ENCODE data around the gene LIFR. TPM values are rescaled to one million over a fixed set of nuclear protein-coding genes. Genes with fewer than 3 reads are reported as not detected.
"Not testable (repeated sequence)": the region's sequence is repeated elsewhere in the genome, so short reads cannot be mapped to it uniquely, and the experiment has no call there.

LIFR gene
- total and polyA plus RNA-seq, 2 experiments from 2014 or later: 20.7 to 35.6 TPM

DNA sequence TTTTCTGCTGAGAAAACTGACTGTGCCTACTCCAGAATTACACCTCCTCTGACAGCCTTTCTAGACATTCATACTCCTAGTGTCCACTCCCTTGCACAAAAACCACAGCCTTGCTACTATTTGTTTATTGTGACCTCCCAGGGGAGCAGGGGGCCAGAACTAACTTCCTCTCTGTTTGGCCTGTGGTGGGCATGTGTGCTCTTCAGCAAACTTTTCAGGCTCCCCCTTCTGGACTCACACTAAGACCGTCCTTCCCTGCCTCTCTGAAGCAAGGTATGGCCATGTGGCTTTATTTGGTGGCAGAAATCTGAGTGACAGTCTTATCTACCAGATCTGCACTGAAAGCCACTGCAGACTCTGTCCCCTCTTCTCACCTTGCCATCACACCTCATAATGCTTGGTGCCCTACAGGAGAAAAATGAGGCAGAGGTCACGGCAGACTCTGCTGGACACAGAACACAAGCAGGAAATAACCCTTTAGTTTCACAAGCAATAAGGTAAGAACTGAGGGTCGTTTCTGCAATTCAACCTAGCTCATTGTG is 28.2 kb downstream of the LIFR start:
- H3K27ac ChIP-seq: peak overlapping the region; percentile 40
- TF ChIP-seq, protein P1, sequence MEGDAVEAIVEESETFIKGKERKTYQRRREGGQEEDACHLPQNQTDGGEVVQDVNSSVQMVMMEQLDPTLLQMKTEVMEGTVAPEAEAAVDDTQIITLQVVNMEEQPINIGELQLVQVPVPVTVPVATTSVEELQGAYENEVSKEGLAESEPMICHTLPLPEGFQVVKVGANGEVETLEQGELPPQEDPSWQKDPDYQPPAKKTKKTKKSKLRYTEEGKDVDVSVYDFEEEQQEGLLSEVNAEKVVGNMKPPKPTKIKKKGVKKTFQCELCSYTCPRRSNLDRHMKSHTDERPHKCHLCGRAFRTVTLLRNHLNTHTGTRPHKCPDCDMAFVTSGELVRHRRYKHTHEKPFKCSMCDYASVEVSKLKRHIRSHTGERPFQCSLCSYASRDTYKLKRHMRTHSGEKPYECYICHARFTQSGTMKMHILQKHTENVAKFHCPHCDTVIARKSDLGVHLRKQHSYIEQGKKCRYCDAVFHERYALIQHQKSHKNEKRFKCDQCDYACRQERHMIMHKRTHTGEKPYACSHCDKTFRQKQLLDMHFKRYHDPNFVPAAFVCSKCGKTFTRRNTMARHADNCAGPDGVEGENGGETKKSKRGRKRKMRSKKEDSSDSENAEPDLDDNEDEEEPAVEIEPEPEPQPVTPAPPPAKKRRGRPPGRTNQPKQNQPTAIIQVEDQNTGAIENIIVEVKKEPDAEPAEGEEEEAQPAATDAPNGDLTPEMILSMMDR (IDR thresholded peaks at IDR 0.05; ENCODE audit: low read depth, low read length): no peak
- peaks cover 19% of the 10 kb centered on the region for H3K4me1 ChIP-seq (ENCODE audit: low read depth)
- no peaks in the 10 kb centered on the region for H3K27me3 ChIP-seq
- no peaks in the 10 kb centered on the region for H3K9me3 ChIP-seq (ENCODE audit: low read depth)
- H3K36me3 ChIP-seq: peaks cover 5% of the 10 kb centered on the region
- no peak for DNase-seq (ENCODE audit: low read depth in 1 of 2, low spot score in 1 of 2)
- no peak overlapping the region for H3K4me3 ChIP-seq

DNA sequence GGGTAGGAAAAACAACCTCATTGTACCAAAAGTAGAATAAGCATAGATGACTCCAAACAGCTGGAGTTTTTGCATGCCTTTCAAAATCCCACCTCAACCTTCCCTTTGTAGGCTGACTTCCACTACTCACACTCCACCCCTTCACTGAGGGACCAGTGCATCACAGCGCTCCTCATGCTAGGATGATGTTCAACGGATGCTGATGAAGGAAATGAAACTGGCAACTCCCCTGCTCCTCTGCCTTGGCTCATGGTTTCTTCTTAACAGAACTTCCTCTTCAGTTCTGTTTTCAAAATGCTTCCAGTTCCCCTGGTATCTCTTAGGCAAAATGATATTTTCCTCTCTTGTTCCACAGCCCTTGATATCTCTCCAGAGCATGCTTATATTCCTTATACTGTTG is 29.0 kb downstream of the LIFR start:
- Histone ChIP-seq H3K4me1 (ENCODE audit: low read depth) (peaks cover 13% of the 10 kb centered on the region), H3K4me3 (no peak overlapping the region), H3K36me3 (peaks cover 10% of the 10 kb centered on the region), H3K9me3 (ENCODE audit: low read depth) (no peaks in the 10 kb centered on the region), H3K27ac (no peak overlapping the region), H3K27me3 (no peaks in the 10 kb centered on the region)
- DNase-seq (ENCODE audit: low read depth in 1 of 2, low spot score in 1 of 2): no peak
- TF ChIP-seq, protein P1 (IDR thresholded peaks at IDR 0.05; ENCODE audit: low read depth, low read length): no peak

DNA sequence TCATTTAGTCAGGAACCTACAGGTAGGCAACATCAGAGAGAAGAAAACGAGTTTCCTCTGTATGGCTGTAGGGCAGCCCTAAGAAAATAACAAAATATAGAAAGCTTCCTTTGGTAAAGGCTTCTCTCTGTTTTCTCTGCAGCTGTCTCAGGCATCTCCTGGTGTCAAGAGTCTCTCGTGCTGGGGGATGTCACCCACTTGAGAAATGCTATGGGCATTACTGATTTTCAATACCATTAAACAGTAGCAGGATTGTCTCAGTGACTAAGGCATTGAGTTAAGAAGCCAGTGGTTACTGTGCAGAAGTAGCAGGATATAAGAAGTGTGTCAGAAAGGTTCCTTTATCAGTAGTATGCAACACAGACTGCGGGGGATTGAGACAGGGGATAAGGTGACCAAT is 32.4 kb downstream of the LIFR start:
- Histone ChIP-seq H3K9me3 (ENCODE audit: low read depth) (no peaks in the 10 kb centered on the region), H3K36me3 (peaks cover 21% of the 10 kb centered on the region)

DNA sequence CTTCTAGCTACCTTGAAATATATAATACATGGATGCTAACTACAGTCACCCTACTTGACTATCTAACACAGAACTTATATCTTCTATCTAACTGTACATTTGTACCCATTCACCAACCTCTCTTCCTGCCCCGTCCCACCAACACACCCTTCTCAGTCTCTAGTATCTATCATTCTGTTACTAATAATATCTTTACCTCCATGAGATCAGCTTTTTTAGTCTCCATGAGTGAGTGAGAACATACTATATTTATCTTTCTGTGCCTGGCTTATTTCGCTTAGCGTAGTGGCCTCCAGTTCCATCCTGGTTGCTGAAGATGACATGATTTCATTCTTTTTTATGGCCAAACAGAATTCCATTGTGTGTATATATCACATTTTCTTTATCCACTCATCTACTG is 37.0 kb downstream of the LIFR start:
- Histone ChIP-seq H3K4me1 (ENCODE audit: low read depth) (no peaks in the 10 kb centered on the region), H3K27ac (no peak overlapping the region), H3K27me3 (no peaks in the 10 kb centered on the region), H3K9me3 (ENCODE audit: low read depth) (no peaks in the 10 kb centered on the region), H3K4me3 (no peak overlapping the region), H3K36me3 (peaks cover 18% of the 10 kb centered on the region)
- no peak for DNase-seq (ENCODE audit: low read depth in 1 of 2, low spot score in 1 of 2)
- TF ChIP-seq, protein P1 (IDR thresholded peaks at IDR 0.05; ENCODE audit: low read depth, low read length): no peak

More for the DNA sequence above, 32.4 kb downstream of the LIFR start:
- Histone ChIP-seq H3K4me3 (no peak overlapping the region), H3K27ac (peak overlapping the region; percentile 64), H3K27me3 (no peaks in the 10 kb centered on the region), H3K4me1 (ENCODE audit: low read depth) (peaks cover 3% of the 10 kb centered on the region)
- DNase-seq (ENCODE audit: low read depth in 1 of 2, low spot score in 1 of 2): no peak
- TF ChIP-seq, protein P1 (IDR thresholded peaks at IDR 0.05; ENCODE audit: low read depth, low read length): no peak

DNA sequence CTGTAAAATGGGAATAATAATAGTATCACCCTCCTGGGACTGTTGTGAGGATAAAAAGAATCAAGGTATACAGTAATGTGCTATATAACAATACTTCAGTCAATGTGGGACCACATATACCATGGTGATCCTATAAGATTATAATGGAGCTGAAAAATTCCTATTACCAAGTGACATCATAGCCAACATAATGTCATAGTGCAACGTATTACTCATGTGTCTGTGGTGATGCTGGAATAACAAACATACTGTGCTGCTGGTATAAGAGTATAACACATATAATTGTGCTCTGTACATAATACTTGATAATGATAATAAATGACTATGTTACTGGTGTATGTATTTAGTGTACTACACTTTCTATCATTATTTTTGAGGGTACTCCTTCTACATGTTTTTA is 38.1 kb downstream of the LIFR start:
- Histone ChIP-seq H3K36me3 (peaks cover 17% of the 10 kb centered on the region), H3K27me3 (no peaks in the 10 kb centered on the region), H3K4me3 (no peak overlapping the region), H3K27ac (no peak overlapping the region), H3K4me1 (ENCODE audit: low read depth) (no peaks in the 10 kb centered on the region), H3K9me3 (ENCODE audit: low read depth) (no peaks in the 10 kb centered on the region)
- TF ChIP-seq, protein P1 (IDR thresholded peaks at IDR 0.05; ENCODE audit: low read depth, low read length): no peak
- no peak for DNase-seq (ENCODE audit: low read depth in 1 of 2, low spot score in 1 of 2)

DNA sequence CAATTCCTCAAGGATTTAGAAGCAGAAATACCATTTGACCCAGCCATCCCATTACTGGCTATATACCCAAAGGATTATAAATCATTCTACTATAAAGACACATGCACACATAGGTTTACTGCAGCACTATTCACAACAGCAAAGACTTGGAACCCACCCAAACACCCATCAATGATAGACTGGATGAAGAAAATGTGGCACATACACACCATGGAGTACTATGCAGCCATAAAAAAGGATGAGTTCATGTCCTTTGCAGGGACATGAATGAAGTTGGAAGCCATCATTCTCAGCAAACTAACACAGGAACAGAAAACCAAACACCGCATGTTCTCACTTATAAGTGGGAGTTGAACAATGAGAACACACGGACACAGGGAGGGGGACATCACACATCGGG is 39.8 kb downstream of the LIFR start:
- not testable (repeated sequence) for H3K4me3 ChIP-seq; H3K4me1 ChIP-seq (ENCODE audit: low read depth); DNase-seq (ENCODE audit: low read depth in 1 of 2, low spot score in 1 of 2); H3K27ac ChIP-seq; H3K9me3 ChIP-seq (ENCODE audit: low read depth); H3K27me3 ChIP-seq; H3K36me3 ChIP-seq

Measured in cardiac muscle cell (in vitro differentiated cells and primary cell).